Neuron (in vitro differentiated cells): ENCODE data around the gene SCUBE3.

Experiments used
- H2AFZ ChIP-seq: one replicate; pipeline ENCODE4 v1.6.1; 2013; ENCODE audit warnings: low read depth, mild to moderate bottlenecking, inconsistent platforms, low read length, moderate library complexity
- H3K27me3 ChIP-seq: one replicate; pipeline ENCODE4 v1.6.1; 2013; ENCODE audit warnings: low read length; ENCODE audit not compliant: insufficient read depth
- H3K36me3 ChIP-seq: one replicate; pipeline ENCODE4 v1.6.1; 2013; ENCODE audit warnings: low read length; ENCODE audit not compliant: insufficient read depth
- H3K4me1 ChIP-seq: one replicate; pipeline ENCODE4 v1.6.1; 2013; ENCODE audit warnings: low read length; ENCODE audit not compliant: insufficient read depth
- H3K4me3 ChIP-seq: 2 replicates; pipeline ENCODE4 v1.5.1; 2013; ENCODE audit warnings: mild to moderate bottlenecking, low read length, moderate library complexity
- H3K9me3 ChIP-seq: one replicate; pipeline ENCODE4 v1.6.1; 2013; ENCODE audit warnings: low read length

SCUBE3 gene

DNA sequence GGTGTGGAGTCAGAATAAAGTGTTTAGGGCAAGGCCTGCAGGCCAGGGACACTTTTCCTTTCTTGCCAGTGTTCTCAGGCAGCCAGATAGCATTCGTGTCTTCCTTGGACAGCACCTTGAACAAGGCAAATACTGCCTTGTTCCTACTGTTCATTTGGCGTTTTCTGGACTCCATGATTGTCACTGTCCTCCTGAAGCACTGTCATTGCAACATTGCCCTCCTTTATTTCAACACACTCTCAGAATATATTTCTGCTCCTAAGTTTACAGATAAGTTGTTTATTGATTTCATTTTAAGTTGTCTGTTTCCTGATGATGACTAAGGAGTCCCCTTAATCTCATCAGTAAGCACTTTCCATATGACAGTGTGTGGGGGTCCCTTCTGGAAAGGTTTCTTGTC lies 68.7 kb downstream of the SCUBE3 start:
- Histone ChIP-seq H3K36me3 (peaks cover 56% of the 10 kb centered on the region), H3K9me3 (no peaks in the 10 kb centered on the region), H3K27me3 (no peaks in the 10 kb centered on the region), H3K4me3 (no peak overlapping the region), H2AFZ (no peak overlapping the region), H3K4me1 (no peaks in the 10 kb centered on the region)

GRCh38 chr6:35283361-35283760 lies 69.6 kb downstream of the SCUBE3 start:
- Histone ChIP-seq H3K36me3 (peaks cover 65% of the 10 kb centered on the region), H3K4me1 (no peaks in the 10 kb centered on the region)

DNA sequence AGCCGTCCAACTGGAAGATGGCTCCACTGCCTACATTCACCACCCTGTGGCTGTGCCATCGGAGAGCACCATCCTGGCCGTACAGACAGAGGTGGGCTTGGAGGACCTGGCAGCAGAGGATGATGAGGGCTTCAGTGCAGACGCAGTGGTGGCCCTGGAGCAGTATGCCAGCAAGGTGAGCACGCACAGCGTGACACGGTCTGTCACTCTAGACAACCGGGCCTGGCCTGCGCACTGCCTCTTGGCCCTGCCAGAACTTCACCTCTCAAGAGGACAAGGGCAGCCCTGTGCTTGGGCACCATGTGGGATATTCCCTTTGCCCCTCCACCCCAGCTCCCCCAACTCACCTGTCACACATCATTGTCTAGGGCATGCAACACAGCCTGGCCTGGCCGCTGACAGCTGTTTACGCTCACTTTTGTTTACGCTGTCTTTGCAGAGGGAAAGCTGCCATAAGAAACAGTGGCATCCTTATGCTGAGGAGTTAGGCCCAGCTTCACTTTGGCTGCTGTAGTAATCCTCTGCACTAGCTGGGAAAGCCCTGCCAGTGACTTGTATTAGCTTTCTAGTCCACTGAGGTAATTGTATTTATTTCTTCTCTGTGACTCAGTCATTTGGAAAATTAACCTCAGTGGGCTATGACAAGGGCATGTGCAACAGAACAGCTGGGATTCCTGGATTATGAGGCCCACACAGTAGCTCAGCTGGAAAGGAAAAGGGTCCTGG lies 74.1 kb downstream of the SCUBE3 start:
- Histone ChIP-seq H3K9me3 (no peaks in the 10 kb centered on the region), H3K4me1 (no peaks in the 10 kb centered on the region), H3K27me3 (no peaks in the 10 kb centered on the region), H2AFZ (no peak overlapping the region), H3K36me3 (peaks cover 82% of the 10 kb centered on the region), H3K4me3 (no peak overlapping the region)

More at GRCh38 chr6:35283361-35283760, 69.6 kb downstream of the SCUBE3 start:
- Histone ChIP-seq H3K27me3 (no peaks in the 10 kb centered on the region), H3K9me3 (no peaks in the 10 kb centered on the region), H3K4me3 (no peak overlapping the region), H2AFZ (no peak overlapping the region)

DNA sequence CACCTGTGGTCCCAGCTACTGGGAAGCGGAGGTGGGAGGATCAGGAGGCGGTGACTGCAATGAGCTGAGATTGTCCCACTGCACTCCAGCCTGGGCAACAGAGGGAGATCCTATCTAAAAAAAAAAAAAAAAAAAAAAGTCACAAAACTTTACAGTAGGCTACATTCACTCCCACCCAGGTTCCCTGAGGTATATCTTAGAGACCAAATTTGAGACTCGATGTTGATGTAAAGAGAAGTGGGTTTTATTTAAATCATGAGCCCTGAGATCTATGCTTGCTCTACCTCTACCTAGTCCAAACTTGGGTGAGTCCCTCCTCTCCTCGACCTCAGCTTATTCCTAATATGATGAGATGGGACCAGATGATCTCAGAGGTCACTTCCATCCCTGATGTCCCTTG lies 75.1 kb downstream of the SCUBE3 start:
- H3K27me3 ChIP-seq, result no peaks in the 10 kb centered on the region
- no peak overlapping the region for H2AFZ ChIP-seq
- no peaks in the 10 kb centered on the region for H3K4me1 ChIP-seq
- H3K36me3 ChIP-seq, result peaks cover 82% of the 10 kb centered on the region
- H3K4me3 ChIP-seq, result no peak overlapping the region
- no peaks in the 10 kb centered on the region for H3K9me3 ChIP-seq

DNA sequence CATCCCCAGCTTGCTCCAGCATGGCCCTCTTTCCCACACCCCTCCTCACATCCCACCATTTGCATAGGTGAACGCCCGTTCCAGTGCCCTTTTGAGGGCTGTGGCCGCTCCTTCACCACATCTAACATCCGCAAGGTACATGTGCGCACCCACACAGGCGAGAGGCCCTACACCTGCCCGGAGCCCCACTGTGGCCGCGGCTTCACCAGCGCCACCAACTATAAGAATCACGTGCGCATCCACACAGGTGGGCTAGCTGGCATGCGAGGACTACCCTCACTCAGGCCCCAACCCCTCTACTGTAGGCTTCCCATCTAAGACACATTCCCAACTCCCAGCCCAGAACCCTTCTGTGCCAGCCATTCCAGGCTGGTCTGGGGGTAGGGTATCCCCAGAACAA lies 77.7 kb downstream of the SCUBE3 start:
- H3K9me3 ChIP-seq, result no peaks in the 10 kb centered on the region
- peaks cover 90% of the 10 kb centered on the region for H3K36me3 ChIP-seq
- no peak overlapping the region for H3K4me3 ChIP-seq
- H3K27me3 ChIP-seq, result no peaks in the 10 kb centered on the region
- H2AFZ ChIP-seq, result no peak overlapping the region
- H3K4me1 ChIP-seq, result no peaks in the 10 kb centered on the region

- Histone ChIP-seq H3K4me3 (no peak overlapping the region), H3K27me3 (no peaks in the 10 kb centered on the region), H3K4me1 (no peaks in the 10 kb centered on the region), H3K36me3 (peaks cover 90% of the 10 kb centered on the region), H2AFZ (no peak overlapping the region), H3K9me3 (no peaks in the 10 kb centered on the region)
These were observed 78.7 kb downstream of the SCUBE3 start for GRCh38 chr6:35292494-35292893.

DNA sequence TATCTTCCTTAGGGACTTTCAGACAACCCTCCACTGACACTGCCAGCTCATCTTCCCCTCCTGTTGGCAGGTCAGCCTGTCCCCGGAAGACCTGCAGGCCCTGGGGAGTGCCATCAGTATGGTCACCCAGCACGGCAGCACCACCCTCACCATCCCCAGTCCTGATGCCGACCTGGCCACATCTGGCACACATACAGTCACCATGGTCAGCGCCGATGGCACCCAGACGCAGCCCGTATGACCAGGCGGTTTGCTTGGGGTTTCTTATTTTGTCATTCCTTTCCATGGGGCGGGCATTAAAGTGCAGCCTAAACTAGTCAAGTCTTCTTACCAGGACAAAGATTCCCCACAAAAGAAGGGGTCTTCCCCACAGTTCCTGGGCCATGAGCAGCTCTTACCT lies 79.9 kb downstream of the SCUBE3 start:
- Histone ChIP-seq H3K36me3 (peaks cover 79% of the 10 kb centered on the region), H3K4me1 (no peaks in the 10 kb centered on the region)

GRCh38 chr6:35294308-35294945 lies 80.7 kb downstream of the SCUBE3 start:
- H3K36me3 ChIP-seq, result peaks cover 75% of the 10 kb centered on the region

More for the DNA sequence above, 79.9 kb downstream of the SCUBE3 start:
- Histone ChIP-seq H2AFZ (no peak overlapping the region), H3K9me3 (no peaks in the 10 kb centered on the region), H3K4me3 (no peak overlapping the region), H3K27me3 (no peaks in the 10 kb centered on the region)

GRCh38 chr6:35295036-35295435 lies 81.3 kb downstream of the SCUBE3 start:
- H2AFZ ChIP-seq, result no peak overlapping the region
- H3K36me3 ChIP-seq, result peaks cover 69% of the 10 kb centered on the region
- no peaks in the 10 kb centered on the region for H3K9me3 ChIP-seq
- H3K27me3 ChIP-seq, result no peaks in the 10 kb centered on the region
- H3K4me1 ChIP-seq, result no peaks in the 10 kb centered on the region
- no peak overlapping the region for H3K4me3 ChIP-seq

More at GRCh38 chr6:35294308-35294945, 80.7 kb downstream of the SCUBE3 start:
- H3K4me1 ChIP-seq, result no peaks in the 10 kb centered on the region
- no peak overlapping the region for H3K4me3 ChIP-seq
- no peak overlapping the region for H2AFZ ChIP-seq
- H3K27me3 ChIP-seq, result no peaks in the 10 kb centered on the region
- H3K9me3 ChIP-seq, result no peaks in the 10 kb centered on the region

GRCh38 chr6:35295521-35296315 lies 82.0 kb downstream of the SCUBE3 start:
- Histone ChIP-seq H3K36me3 (peaks cover 63% of the 10 kb centered on the region), H2AFZ (no peak overlapping the region)

DNA sequence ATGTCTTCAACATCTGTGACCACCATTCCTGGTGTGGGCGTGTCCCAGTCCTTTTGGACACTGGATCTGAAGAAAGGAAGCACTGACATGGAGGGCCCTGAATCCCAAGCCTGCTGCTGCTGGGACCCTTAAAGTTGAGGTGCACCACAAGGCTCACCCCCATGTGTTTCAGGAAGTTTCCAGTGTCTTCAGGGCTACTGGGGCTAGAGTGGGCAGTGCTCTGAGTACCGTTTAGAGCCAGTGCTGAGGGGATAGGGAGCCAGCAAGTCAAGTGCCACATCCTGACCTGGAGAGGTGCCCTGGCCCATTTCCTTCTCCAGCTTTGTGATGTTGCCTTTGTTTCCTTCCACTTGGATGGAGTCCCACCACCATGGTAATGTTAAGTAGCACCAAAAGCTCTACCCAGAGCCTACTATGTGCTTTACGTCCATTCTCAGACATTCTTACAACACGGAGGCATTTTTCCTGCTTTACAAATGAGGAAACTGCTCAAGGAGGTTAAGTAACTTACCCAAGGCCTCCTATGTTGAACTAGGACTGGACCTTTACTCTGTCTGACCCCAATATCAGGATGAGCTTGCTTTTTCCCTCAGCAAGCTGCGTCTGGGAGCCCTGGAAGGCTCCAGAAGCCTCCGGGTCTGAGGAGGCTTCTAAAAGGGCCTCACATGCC lies 83.3 kb downstream of the SCUBE3 start:
- Histone ChIP-seq H3K36me3 (peaks cover 49% of the 10 kb centered on the region), H3K4me3 (no peak overlapping the region), H3K27me3 (no peaks in the 10 kb centered on the region), H3K4me1 (no peaks in the 10 kb centered on the region), H2AFZ (no peak overlapping the region), H3K9me3 (no peaks in the 10 kb centered on the region)

More at GRCh38 chr6:35295521-35296315, 82.0 kb downstream of the SCUBE3 start:
- no peaks in the 10 kb centered on the region for H3K9me3 ChIP-seq
- no peaks in the 10 kb centered on the region for H3K4me1 ChIP-seq
- H3K4me3 ChIP-seq, result no peak overlapping the region
- no peaks in the 10 kb centered on the region for H3K27me3 ChIP-seq

DNA sequence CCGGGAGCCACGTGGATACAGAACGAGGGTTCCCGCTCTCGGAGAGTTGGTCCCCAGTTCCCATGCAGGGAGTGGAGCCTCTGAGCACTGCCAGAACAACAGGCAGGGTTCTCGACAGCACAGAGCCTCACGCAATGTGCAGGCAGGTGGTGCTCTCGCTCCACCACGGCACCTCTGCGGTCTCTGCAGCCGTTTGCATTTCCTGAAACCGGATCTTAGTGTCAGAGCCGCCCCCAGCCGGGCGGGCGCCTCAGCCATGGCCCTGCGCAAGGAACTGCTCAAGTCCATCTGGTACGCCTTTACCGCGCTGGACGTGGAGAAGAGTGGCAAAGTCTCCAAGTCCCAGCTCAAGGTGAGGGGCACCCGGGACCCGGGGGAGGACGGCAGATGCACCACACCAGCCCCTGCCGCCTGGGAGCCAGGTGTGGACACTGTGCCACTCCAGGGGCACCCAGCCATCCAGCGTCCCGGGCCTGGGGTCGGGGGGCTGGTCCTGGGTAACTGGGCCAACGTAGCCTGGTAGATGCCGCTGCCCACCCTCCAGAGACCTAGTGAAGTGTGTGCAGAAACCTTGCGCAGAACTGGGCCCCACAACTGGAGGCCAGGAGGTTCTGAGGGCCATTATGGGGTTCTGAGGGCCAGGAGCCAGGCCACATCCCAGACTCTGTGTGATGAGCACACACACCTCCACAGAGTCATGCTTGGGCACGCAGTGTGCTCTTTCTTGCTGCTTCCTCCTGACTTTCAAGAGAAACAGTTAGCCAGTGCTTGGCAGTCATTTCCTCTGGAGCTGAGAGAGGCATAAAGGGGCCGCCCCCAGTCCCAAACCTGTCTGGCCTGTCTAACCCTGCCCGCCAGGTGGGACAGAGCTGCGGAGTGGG lies 84.1 kb downstream of the SCUBE3 start, which contains the start of gene DEF6:
TSS of gene DEF6 (plus strand) at position 218 of the 881 bp plus-strand sequence. CDS start at position 257, 39 bp downstream.
- no peaks in the 10 kb centered on the region for H3K9me3 ChIP-seq
- no peak within 1 kb of the TSS for H2AFZ ChIP-seq
- no peaks in the 10 kb centered on the region for H3K27me3 ChIP-seq
- H3K4me1 ChIP-seq, result no peaks in the 10 kb centered on the region
- H3K36me3 ChIP-seq, result peaks cover 42% of the 10 kb centered on the region
- no peak within 1 kb of the TSS for H3K4me3 ChIP-seq
